ENCODE data around the gene TDRD7. TPM values are rescaled to one million over a fixed set of nuclear protein-coding genes. Genes with fewer than 3 reads are reported as not detected.

TDRD7 gene
- total RNA-seq, 1 donor from 2014 or later = 9.4 TPM

DNA sequence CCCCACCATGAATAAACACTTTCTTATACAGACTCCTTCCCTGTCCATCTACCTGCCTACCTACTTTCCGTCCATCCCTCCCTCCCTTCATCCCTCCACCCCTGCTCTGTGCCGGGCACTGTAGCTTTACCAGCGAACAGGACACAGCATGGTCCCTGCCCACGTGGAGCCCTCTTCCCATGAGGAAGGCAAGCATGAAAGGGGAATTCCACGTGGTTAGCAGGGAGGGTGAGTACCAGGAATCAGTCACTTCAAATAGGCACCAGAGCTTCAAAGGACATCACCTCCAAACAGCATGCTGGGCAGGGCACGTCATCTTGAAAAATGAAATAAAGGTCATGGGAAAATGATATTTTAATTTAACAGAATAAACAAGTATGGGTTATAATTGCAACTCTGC is 35.0 kb upstream of the TDRD7 start:
- TF ChIP-seq, protein P1, sequence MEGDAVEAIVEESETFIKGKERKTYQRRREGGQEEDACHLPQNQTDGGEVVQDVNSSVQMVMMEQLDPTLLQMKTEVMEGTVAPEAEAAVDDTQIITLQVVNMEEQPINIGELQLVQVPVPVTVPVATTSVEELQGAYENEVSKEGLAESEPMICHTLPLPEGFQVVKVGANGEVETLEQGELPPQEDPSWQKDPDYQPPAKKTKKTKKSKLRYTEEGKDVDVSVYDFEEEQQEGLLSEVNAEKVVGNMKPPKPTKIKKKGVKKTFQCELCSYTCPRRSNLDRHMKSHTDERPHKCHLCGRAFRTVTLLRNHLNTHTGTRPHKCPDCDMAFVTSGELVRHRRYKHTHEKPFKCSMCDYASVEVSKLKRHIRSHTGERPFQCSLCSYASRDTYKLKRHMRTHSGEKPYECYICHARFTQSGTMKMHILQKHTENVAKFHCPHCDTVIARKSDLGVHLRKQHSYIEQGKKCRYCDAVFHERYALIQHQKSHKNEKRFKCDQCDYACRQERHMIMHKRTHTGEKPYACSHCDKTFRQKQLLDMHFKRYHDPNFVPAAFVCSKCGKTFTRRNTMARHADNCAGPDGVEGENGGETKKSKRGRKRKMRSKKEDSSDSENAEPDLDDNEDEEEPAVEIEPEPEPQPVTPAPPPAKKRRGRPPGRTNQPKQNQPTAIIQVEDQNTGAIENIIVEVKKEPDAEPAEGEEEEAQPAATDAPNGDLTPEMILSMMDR (conservative IDR thresholded peaks at IDR 0.05; ENCODE audit: low read depth, low read length) = no peak
- no peak overlapping the region for H3K4me3 ChIP-seq (ENCODE audit: low read depth, low read length)
- DNase-seq (ENCODE audit: low read depth) = no peak

- no peak overlapping the region for H3K4me3 ChIP-seq (ENCODE audit: low read depth, low read length)
- TF ChIP-seq, protein P1 (conservative IDR thresholded peaks at IDR 0.05; ENCODE audit: low read depth, low read length) = no peak
- DNase-seq (ENCODE audit: low read depth) = peak; percentile 41
Observed at GRCh38 chr9:97382099-97382718, 29.7 kb upstream of the TDRD7 start.

DNA sequence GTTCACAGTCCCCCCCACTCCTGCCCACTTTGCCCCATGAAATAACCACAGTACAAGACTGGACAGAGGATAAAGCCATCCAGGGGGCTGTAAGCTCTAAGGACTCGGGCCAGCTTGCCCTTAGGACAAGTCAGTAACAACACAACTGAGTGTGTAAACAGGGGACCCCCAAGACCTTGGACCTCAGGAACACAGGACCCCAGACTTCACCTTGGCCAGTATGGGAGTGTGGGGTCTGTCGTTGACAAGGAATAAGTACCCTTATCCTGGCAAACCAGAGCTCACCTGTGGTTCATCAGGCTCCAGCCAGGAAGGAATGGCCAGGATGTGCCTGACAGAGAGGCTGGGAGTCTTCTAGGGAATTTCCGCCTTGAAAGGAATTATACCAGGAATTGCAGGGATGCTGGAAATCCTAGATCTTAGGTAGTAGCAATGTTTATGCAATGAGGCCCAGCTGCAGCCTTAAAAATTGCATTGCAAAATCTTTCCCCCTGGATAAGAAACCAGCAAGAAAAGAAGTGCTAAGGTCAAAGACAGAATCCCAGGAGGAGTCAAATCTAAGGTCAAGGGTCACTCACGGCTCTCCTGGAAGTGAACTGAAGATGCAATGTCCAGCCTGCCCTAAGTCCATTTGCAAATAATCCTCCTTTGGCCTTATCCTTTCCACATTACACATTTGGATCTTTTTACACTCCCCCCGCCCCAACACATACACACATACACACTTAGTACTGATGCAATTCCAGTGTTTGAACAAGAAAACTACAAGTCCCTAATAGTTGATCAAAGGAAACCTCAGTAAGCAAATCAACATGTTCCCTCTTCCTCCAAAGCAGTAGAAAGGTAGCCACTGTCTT is 27.3 kb upstream of the TDRD7 start:
- H3K4me3 ChIP-seq (ENCODE audit: low read depth, low read length) = no peak overlapping the region
- TF ChIP-seq, protein P1 (conservative IDR thresholded peaks at IDR 0.05; ENCODE audit: low read depth, low read length) = no peak
- DNase-seq (ENCODE audit: low read depth) = no peak

- TF ChIP-seq, protein P1 (conservative IDR thresholded peaks at IDR 0.05; ENCODE audit: low read depth, low read length) = no peak
- no peak overlapping the region for H3K4me3 ChIP-seq (ENCODE audit: low read depth, low read length)
- DNase-seq (ENCODE audit: low read depth) = no peak
Observed at GRCh38 chr9:97385626-97386264, 26.2 kb upstream of the TDRD7 start.

- no peak for DNase-seq (ENCODE audit: low read depth)
- no peak overlapping the region for H3K4me3 ChIP-seq (ENCODE audit: low read depth, low read length)
Observed at GRCh38 chr9:97386265-97386633, 25.6 kb upstream of the TDRD7 start.

GRCh38 chr9:97386733-97387503 is 25.0 kb upstream of the TDRD7 start:
- peak overlapping the region; percentile 18 for H3K4me3 ChIP-seq (ENCODE audit: low read depth, low read length)
- no peak for DNase-seq (ENCODE audit: low read depth)
- TF ChIP-seq, protein P1 (conservative IDR thresholded peaks at IDR 0.05; ENCODE audit: low read depth, low read length) = peak; percentile 100

More at GRCh38 chr9:97386265-97386633, 25.6 kb upstream of the TDRD7 start:
- TF ChIP-seq, protein P1 (conservative IDR thresholded peaks at IDR 0.05; ENCODE audit: low read depth, low read length) = no peak

Data from epithelial cell of proximal tubule (primary cell).